WI38 (cell line): Measurements from ENCODE around the gene CORO1C.

ENCODE experiments used
- H3K4me3 ChIP-seq: 2 replicates; pipeline ENCODE4 v1.5.1; 2011; ENCODE audit warnings: low read depth, mild to moderate bottlenecking, control low read depth, low read length
- TF ChIP-seq, protein P1 (sequence below): IDR thresholded peaks from 2 replicates; pipeline ENCODE4 v1.5.1; 2012; ENCODE audit warnings: low read depth, mild to moderate bottlenecking, control low read depth, low read length

CORO1C gene

GRCh38 chr12:108764540-108765288, 33.4 kb upstream of the CORO1C start:
- H3K4me3 ChIP-seq, result no peak overlapping the region
- TF ChIP-seq, protein P1, sequence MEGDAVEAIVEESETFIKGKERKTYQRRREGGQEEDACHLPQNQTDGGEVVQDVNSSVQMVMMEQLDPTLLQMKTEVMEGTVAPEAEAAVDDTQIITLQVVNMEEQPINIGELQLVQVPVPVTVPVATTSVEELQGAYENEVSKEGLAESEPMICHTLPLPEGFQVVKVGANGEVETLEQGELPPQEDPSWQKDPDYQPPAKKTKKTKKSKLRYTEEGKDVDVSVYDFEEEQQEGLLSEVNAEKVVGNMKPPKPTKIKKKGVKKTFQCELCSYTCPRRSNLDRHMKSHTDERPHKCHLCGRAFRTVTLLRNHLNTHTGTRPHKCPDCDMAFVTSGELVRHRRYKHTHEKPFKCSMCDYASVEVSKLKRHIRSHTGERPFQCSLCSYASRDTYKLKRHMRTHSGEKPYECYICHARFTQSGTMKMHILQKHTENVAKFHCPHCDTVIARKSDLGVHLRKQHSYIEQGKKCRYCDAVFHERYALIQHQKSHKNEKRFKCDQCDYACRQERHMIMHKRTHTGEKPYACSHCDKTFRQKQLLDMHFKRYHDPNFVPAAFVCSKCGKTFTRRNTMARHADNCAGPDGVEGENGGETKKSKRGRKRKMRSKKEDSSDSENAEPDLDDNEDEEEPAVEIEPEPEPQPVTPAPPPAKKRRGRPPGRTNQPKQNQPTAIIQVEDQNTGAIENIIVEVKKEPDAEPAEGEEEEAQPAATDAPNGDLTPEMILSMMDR, result no peak

DNA sequence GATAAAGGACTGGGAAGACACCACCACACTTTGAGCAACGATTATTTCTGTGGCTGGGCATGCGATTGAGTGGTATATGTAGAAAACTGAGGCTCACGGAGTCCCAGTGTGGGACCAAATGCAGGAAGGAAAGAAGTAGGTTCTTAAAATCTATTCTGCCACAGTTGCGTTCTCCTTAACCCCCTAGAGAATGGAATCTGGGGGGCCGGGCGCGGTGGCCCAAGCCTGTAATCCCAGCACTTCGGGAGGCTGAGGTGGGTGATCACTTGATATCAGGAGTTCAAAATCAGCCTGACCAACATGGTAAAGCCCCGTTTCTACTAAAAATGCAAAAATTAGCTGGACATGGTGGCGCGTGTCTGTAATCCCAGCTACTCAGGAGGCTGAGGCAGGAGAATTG, 29.9 kb upstream of the CORO1C start:
- H3K4me3 ChIP-seq, result no peak overlapping the region
- TF ChIP-seq, protein P1, result no peak

DNA sequence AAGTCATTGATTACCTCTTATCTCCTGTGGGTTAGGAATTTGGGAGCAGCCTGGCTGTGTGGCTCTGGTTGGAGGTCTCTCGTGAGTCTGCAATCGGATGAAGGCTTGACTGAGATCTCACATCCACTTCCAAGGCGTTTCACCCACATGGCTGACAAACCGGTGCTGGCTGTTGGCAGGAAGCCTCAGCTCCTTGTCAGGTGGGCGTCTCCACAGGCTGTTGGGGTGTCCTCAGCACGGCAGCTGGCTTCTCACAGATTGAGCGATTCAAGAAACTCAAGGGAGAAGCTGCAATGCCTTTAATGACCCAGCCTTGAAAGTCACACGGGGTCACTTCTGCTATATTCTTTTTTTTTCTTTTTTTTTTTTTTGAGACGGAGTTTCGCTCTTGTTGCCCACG, 28.6 kb upstream of the CORO1C start:
- TF ChIP-seq, protein P1, result no peak
- no peak overlapping the region for H3K4me3 ChIP-seq

- TF ChIP-seq, protein P1, result no peak
- H3K4me3 ChIP-seq, result no peak overlapping the region
Measured at GRCh38 chr12:108757856-108758255, 26.5 kb upstream of the CORO1C start.

- TF ChIP-seq, protein P1, result no peak
- no peak overlapping the region for H3K4me3 ChIP-seq
Measured at GRCh38 chr12:108756421-108756820, 25.1 kb upstream of the CORO1C start.

DNA sequence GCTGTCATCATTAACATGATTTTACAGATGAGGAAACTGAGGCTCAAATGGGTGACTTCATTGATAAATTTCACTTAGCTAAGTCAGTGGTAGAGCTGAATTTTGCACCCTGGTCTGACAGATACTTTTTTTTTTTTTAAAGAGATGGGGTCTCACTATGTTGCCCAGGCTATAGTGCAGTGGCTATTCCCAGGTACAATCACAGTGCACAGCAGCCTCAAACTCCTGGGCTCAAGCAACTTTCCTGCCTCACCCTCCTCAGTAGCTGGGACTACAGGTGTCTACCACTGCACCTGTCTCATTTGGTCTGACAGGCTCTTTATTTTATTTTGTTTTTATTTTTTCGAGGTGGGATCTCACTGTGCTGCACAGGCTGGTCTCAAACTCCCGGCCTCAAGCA, 24.2 kb upstream of the CORO1C start:
- no peak overlapping the region for H3K4me3 ChIP-seq
- TF ChIP-seq, protein P1, result no peak

DNA sequence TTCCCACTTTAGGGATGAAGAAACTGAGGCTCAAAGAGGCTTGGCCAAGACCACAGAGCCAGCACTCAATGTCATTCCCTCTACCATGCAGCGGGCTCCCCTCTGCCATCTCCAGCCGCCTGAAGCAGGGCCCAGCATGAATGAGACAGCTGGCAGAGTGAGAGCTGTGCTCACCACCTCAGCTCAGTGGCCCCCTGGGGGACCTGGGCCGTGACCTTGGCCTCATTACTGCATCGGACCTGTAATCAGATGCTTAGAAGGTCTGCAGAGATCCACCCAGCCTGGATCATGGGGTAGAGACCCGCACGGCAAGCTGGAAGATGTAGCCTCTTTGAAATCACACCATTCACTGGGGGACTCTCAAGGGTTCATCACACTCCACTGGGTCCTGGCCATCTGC, 22.7 kb upstream of the CORO1C start:
- H3K4me3 ChIP-seq, result no peak overlapping the region
- TF ChIP-seq, protein P1, result no peak
